HFFc6 (cell line): ENCODE measurements around the gene CGB2. TPM values are rescaled to one million over a fixed set of nuclear protein-coding genes. Genes with fewer than 3 reads are reported as not detected.

Experiments
- DNase-seq: peaks from one replicate; pipeline ENCODE4 v3.0.0-alpha.2; 2018
- H3K27ac Mint-ChIP-seq: 2 replicates; pipeline ENCODE4 v1.8.0; 2020; ENCODE audit warnings: mild to moderate bottlenecking, mixed read lengths
- H3K27me3 Mint-ChIP-seq: 2 replicates; pipeline ENCODE4 v1.8.0; 2021; ENCODE audit warnings: mild to moderate bottlenecking, moderate library complexity, mixed read lengths; ENCODE audit not compliant: insufficient read depth
- H3K36me3 Mint-ChIP-seq: 2 replicates; pipeline ENCODE4 v1.8.0; 2021; ENCODE audit warnings: low read depth, mixed read lengths
- H3K4me1 Mint-ChIP-seq: 2 replicates; pipeline ENCODE4 v1.8.0; 2020; ENCODE audit warnings: low read depth, mixed read lengths
- H3K4me3 Mint-ChIP-seq: 2 replicates; pipeline ENCODE4 v1.8.0; 2020; ENCODE audit warnings: mild to moderate bottlenecking, moderate library complexity, mixed read lengths
- H3K9me3 Mint-ChIP-seq: 2 replicates; pipeline ENCODE4 v1.8.0; 2020; ENCODE audit warnings: mild to moderate bottlenecking, mixed read lengths
- total RNA-seq, 6 experiments: library from RNA; stranded (reverse); fragmentation: NEBNext Ultra II Directional; extraction: Animal tissue kit (Norgen Biotek cat#: 25700); gene quantifications; 2 replicates in 1 of 6; 3 replicates in 5 of 6; pipeline ENCODE4 v1.2.3, GENCODE V29; 2021
- TF ChIP-seq, protein P1 (sequence below): fragments of 200-600 bp; sonication (generic); IDR thresholded peaks from 2 replicates; pipeline ENCODE4 v1.5.0; 2021; ENCODE audit warnings: antibody characterized with exemption, mild to moderate bottlenecking

The CGB2 gene
- total RNA-seq, 6 experiments from 2014 or later, result 0.55 TPM; not detected in 5

DNA sequence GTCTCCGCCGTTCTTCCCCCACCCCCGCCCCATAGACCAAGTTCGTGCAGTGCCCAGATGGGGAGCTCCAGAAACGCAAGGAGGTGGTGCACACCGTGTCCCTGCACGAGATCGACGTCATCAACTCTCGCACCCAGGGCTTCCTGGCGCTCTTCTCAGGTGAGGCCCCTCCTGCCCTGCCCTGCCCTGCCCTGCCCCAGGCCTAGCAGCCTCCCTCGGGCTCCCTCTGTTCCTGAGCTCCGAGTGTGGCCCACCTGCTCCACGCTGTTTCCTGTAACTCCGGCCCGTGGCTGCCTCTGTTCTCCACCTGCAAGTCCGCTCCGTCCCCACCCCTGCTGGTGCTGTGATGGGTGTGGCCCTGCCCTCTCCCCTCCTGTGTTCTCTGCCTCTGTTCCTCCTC lies 21.2 kb upstream of the CGB2 start:
- Mint-ChIP-seq H3K4me3 (no peak overlapping the region), H3K27me3 (peaks cover 1% of the 10 kb centered on the region), H3K4me1 (no peaks in the 10 kb centered on the region), H3K36me3 (peaks cover 24% of the 10 kb centered on the region), H3K9me3 (no peaks in the 10 kb centered on the region), H3K27ac (no peak overlapping the region)
- TF ChIP-seq, protein P1, sequence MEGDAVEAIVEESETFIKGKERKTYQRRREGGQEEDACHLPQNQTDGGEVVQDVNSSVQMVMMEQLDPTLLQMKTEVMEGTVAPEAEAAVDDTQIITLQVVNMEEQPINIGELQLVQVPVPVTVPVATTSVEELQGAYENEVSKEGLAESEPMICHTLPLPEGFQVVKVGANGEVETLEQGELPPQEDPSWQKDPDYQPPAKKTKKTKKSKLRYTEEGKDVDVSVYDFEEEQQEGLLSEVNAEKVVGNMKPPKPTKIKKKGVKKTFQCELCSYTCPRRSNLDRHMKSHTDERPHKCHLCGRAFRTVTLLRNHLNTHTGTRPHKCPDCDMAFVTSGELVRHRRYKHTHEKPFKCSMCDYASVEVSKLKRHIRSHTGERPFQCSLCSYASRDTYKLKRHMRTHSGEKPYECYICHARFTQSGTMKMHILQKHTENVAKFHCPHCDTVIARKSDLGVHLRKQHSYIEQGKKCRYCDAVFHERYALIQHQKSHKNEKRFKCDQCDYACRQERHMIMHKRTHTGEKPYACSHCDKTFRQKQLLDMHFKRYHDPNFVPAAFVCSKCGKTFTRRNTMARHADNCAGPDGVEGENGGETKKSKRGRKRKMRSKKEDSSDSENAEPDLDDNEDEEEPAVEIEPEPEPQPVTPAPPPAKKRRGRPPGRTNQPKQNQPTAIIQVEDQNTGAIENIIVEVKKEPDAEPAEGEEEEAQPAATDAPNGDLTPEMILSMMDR, result no peak
- no peak for DNase-seq

DNA sequence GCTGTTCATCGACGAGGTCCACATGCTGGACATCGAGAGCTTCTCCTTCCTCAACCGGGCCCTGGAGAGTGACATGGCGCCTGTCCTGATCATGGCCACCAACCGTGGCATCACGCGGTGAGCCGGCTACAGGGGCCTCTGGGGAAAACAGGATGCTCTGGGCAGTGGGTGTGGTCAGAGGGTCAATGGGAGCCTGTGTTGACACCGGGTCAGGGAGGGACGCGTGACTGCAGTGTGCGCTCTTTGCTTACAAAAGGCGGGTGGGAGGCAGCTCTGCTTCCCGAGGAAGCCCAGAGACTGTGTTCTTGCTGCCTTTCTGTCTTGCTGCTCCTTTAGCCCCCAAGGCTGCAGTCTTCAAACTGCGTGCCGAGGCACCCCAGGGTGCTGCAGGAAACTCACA lies 20.5 kb upstream of the CGB2 start:
- Mint-ChIP-seq H3K36me3 (peaks cover 27% of the 10 kb centered on the region), H3K4me1 (no peaks in the 10 kb centered on the region), H3K27ac (no peak overlapping the region), H3K9me3 (no peaks in the 10 kb centered on the region), H3K4me3 (no peak overlapping the region), H3K27me3 (peaks cover 1% of the 10 kb centered on the region)
- TF ChIP-seq, protein P1, result no peak
- DNase-seq, result no peak

DNA sequence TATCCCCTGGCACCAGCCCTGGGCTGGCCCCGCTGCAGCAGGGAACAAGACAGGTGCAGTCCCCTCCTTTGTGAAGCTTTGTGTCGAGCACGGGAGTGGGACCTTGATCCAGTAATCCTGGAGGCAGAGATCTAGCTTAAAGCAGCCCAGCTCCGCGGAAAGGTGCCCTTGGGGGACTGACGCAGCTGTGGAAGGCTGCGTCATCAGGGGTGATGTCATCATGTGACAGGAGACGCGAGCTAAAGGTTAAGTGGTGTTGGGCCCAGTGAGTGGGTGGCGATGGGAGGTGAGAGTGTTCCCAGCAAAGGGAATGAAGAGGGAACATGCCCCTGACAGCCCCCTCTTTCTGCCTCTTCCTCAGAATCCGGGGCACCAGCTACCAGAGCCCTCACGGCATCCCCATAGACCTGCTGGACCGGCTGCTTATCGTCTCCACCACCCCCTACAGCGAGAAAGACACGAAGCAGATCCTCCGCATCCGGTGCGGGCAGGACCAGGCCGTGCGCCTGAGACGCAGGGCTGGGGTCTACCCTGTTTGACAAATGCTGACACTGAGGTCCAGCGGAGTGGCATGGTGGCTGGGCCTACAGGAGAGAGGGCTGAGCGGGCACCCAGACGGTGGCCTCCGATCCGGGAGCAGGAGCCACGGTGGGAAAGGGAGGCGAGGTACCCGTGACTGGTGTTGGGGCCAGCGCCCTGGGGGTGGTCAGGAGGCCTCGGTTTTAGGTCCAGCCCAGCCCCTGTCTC lies 17.4 kb upstream of the CGB2 start:
- H3K27ac Mint-ChIP-seq, result no peak overlapping the region
- H3K27me3 Mint-ChIP-seq, result no peaks in the 10 kb centered on the region; the same call in none of the 2 replicates
- H3K36me3 Mint-ChIP-seq, result peaks cover 23% of the 10 kb centered on the region
- DNase-seq, result no peak
- peaks cover 10% of the 10 kb centered on the region for H3K4me1 Mint-ChIP-seq
- TF ChIP-seq, protein P1, result no peak
- no peak overlapping the region for H3K4me3 Mint-ChIP-seq
- no peaks in the 10 kb centered on the region for H3K9me3 Mint-ChIP-seq

DNA sequence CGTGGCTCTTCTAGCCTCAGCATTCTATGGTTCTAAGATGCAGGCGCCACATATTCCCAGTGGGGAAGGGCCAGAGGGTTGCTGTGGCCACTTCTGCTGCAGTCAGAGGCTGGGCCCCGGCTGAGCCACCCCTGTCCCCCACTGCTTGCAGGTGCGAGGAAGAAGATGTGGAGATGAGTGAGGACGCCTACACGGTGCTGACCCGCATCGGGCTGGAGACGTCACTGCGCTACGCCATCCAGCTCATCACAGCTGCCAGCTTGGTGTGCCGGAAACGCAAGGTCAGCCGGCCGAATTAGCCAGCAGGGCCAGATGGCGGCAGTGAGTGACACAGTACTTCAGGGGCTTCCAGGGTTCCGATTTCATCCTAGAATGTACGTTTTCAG lies 16.8 kb upstream of the CGB2 start:
- TF ChIP-seq, protein P1, result no peak
- H3K36me3 Mint-ChIP-seq, result peaks cover 23% of the 10 kb centered on the region
- DNase-seq, result no peak
- peaks cover 12% of the 10 kb centered on the region for H3K4me1 Mint-ChIP-seq
- no peaks in the 10 kb centered on the region for H3K9me3 Mint-ChIP-seq
- no peaks in the 10 kb centered on the region; the same call in none of the 2 replicates for H3K27me3 Mint-ChIP-seq
- no peak overlapping the region for H3K27ac Mint-ChIP-seq
- H3K4me3 Mint-ChIP-seq, result no peak overlapping the region

DNA sequence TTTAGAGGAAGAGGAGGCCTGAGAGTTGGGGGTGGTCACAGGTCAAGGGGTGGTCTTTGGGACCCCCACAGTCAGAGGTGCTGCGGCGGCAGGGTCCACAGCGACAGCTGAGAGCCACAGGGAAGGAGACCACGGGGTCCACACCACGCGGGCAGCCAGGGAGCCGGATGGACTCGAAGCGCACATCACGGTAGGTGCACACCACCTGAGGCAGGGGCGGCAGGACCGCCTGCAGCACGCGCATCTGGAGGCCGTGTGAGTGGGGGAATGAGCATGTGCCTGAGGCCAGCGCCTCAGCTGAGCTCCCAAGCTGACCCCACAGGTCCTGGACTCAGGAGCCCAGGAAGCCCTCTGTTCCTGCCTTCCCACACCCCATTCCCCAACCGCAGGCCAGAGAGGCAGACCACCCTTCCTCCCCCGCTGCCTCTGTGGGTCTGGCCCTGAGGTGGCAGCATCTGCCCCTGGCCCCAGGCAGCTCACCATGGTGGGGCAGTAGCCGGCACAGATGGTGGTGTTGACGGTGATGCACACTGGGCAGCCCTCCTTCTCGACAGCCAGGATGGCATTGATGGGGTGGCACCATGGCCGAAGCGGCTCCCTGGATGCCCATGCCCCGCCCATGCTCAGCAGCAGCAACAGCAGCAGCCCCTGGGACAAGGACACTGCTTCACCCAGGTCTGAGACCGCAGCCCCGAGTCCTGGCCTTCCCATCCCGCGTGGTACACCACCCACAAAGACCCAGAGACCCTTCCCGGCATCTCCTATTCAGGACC lies 15.4 kb upstream of the CGB2 start:
- DNase-seq, result no peak
- no peaks in the 10 kb centered on the region for H3K9me3 Mint-ChIP-seq
- peaks cover 17% of the 10 kb centered on the region for H3K36me3 Mint-ChIP-seq
- no peak overlapping the region for H3K27ac Mint-ChIP-seq
- no peak overlapping the region for H3K4me3 Mint-ChIP-seq
- TF ChIP-seq, protein P1, result no peak
- peaks cover 22% of the 10 kb centered on the region for H3K4me1 Mint-ChIP-seq
- H3K27me3 Mint-ChIP-seq, result no peaks in the 10 kb centered on the region; the same call in none of the 2 replicates
